Measurements from ENCODE around the gene UACA. TPM values are rescaled to one million over a fixed set of nuclear protein-coding genes. Genes with fewer than 3 reads are reported as not detected.
"Not testable (repeated sequence)": the region's sequence is repeated elsewhere in the genome, so short reads cannot be mapped to it uniquely, and the experiment has no call there.

Gene UACA
- total RNA-seq, 3 donors from 2014 or later (not counting 1 experiment from before 2014, with no cell fraction given): 1.1 to 3.1 (median 2.1) TPM

- Mint-ChIP-seq H3K9me3 (no peaks in the 10 kb centered on the region), H3K36me3 (no peaks in the 10 kb centered on the region), H3K27ac (no peak overlapping the region), H3K4me1 (peaks cover 5 to 17% of the 10 kb centered on the region in 2 donors), H3K27me3 (ENCODE audit: low read depth in 2 of 2) (peaks cover 0 to 8% of the 10 kb centered on the region in 2 donors), H3K4me3 (no peak overlapping the region)
- TF ChIP-seq, protein P1, sequence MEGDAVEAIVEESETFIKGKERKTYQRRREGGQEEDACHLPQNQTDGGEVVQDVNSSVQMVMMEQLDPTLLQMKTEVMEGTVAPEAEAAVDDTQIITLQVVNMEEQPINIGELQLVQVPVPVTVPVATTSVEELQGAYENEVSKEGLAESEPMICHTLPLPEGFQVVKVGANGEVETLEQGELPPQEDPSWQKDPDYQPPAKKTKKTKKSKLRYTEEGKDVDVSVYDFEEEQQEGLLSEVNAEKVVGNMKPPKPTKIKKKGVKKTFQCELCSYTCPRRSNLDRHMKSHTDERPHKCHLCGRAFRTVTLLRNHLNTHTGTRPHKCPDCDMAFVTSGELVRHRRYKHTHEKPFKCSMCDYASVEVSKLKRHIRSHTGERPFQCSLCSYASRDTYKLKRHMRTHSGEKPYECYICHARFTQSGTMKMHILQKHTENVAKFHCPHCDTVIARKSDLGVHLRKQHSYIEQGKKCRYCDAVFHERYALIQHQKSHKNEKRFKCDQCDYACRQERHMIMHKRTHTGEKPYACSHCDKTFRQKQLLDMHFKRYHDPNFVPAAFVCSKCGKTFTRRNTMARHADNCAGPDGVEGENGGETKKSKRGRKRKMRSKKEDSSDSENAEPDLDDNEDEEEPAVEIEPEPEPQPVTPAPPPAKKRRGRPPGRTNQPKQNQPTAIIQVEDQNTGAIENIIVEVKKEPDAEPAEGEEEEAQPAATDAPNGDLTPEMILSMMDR (IDR thresholded peaks at IDR 0.05): no peak
- DNase-seq (no peak), ATAC-seq (no peak)
- WGBS (ENCODE audit: insufficient coverage): 32% methylated on average over 2 of the region's 3 CpGs
- no peak overlapping the region for H3K27ac ChIP-seq (ENCODE audit: low read length)
- no peaks in the 10 kb centered on the region for H3K27me3 ChIP-seq (ENCODE audit: control insufficient read depth, insufficient read depth, low read length)
- intact Hi-C loops (cut with micrococcal nuclease): no loop called here
- H3K36me3 ChIP-seq (ENCODE audit: control insufficient read depth, insufficient read depth, low read length): no peaks in the 10 kb centered on the region
- H3K4me3 ChIP-seq (ENCODE audit: low read length): no peak overlapping the region
- H3K4me1 ChIP-seq (ENCODE audit: control insufficient read depth, insufficient read depth, low read length): no peaks in the 10 kb centered on the region
- H3K9me3 ChIP-seq (ENCODE audit: control insufficient read depth, insufficient read depth, low read length): no peaks in the 10 kb centered on the region
These were observed 15.0 kb downstream of the UACA start for GRCh38 chr15:70748281-70748747.

DNA sequence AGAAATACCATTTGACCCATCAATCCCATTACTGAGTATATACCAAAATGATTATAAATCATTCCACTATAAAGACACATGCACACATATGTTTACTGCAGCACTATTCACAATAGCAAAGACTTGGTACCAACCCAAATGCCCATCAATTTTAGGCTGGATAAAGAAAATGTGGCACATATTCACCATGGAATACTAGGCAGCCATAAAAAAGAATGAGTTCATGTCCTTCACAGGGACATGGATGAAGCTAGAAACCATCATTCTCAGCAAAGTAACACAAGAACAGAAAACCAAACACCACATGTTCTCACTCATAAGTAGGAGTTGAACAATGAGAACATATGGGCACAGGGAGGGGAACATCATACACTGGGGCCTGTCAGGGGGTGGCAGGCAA lies 16.8 kb downstream of the UACA start:
- H3K4me3 ChIP-seq (ENCODE audit: low read length); H3K9me3 ChIP-seq (ENCODE audit: control insufficient read depth, insufficient read depth, low read length); H3K36me3 Mint-ChIP-seq; H3K27me3 Mint-ChIP-seq (ENCODE audit: low read depth in 2 of 2); intact Hi-C loops (cut with micrococcal nuclease); H3K27ac Mint-ChIP-seq; H3K9me3 Mint-ChIP-seq; H3K27ac ChIP-seq (ENCODE audit: low read length); H3K4me1 ChIP-seq (ENCODE audit: control insufficient read depth, insufficient read depth, low read length); ATAC-seq; H3K4me3 Mint-ChIP-seq; H3K27me3 ChIP-seq (ENCODE audit: control insufficient read depth, insufficient read depth, low read length); H3K36me3 ChIP-seq (ENCODE audit: control insufficient read depth, insufficient read depth, low read length); DNase-seq: not testable (repeated sequence)
- peaks cover 12% of the 10 kb centered on the region in 2 donors for H3K4me1 Mint-ChIP-seq

GRCh38 chr15:70742928-70743327 lies 20.4 kb downstream of the UACA start:
- H3K4me3 Mint-ChIP-seq: no peak overlapping the region
- Histone ChIP-seq H3K27me3 (ENCODE audit: control insufficient read depth, insufficient read depth, low read length) (no peaks in the 10 kb centered on the region), H3K9me3 (ENCODE audit: control insufficient read depth, insufficient read depth, low read length) (no peaks in the 10 kb centered on the region), H3K27ac (ENCODE audit: low read length) (no peak overlapping the region), H3K4me1 (ENCODE audit: control insufficient read depth, insufficient read depth, low read length) (no peaks in the 10 kb centered on the region), H3K36me3 (ENCODE audit: control insufficient read depth, insufficient read depth, low read length) (no peaks in the 10 kb centered on the region), H3K4me3 (ENCODE audit: low read length) (no peak overlapping the region)
- ATAC-seq (no peak), DNase-seq (no peak)
- H3K4me1 Mint-ChIP-seq: peaks cover 12% of the 10 kb centered on the region in 2 donors
- H3K36me3 Mint-ChIP-seq: no peaks in the 10 kb centered on the region
- H3K9me3 Mint-ChIP-seq: no peaks in the 10 kb centered on the region
- intact Hi-C loops (cut with micrococcal nuclease): no loop called here
- TF ChIP-seq, protein P1 (IDR thresholded peaks at IDR 0.05): no peak
- 24% methylated on average over 3 of the region's 3 CpGs for WGBS (ENCODE audit: insufficient coverage)
- H3K27me3 Mint-ChIP-seq (ENCODE audit: low read depth in 2 of 2): peaks cover 3 to 7% of the 10 kb centered on the region in 2 donors
- H3K27ac Mint-ChIP-seq: no peak overlapping the region

DNA sequence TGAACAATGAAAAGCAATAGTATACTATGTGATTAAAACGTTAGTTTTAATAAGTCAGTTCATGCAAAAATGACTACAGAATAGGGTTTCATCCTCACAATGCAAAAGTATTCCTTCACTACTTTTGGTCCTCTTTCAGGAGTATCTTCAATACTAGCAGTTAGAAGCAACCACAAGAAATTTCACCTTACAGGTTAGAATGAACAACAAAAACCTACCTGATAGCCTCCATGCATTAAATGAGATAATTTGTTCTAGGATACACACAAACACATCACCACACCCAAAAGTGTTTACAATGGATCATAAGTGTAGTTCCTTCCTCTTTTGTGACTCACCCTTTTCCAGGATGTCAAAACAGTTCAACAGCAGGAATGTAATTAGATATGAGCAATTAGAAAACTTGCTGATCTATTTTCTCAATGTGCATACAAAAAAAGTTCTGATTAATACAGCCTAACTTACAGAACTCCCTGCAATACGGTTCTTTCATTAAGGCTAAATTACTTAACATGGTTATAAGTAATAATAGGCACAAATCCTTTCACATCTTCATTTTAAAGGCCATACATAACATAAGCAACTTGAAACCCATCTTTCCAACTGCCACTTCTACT lies 21.6 kb downstream of the UACA start:
- Histone ChIP-seq H3K4me3 (ENCODE audit: low read length) (no peak overlapping the region), H3K4me1 (ENCODE audit: control insufficient read depth, insufficient read depth, low read length) (no peaks in the 10 kb centered on the region), H3K36me3 (ENCODE audit: control insufficient read depth, insufficient read depth, low read length) (no peaks in the 10 kb centered on the region), H3K9me3 (ENCODE audit: control insufficient read depth, insufficient read depth, low read length) (no peaks in the 10 kb centered on the region), H3K27ac (ENCODE audit: low read length) (no peak overlapping the region), H3K27me3 (ENCODE audit: control insufficient read depth, insufficient read depth, low read length) (no peaks in the 10 kb centered on the region)
- ATAC-seq (no peak), DNase-seq (no peak)
- Mint-ChIP-seq H3K27me3 (ENCODE audit: low read depth in 2 of 2) (peaks cover 2 to 7% of the 10 kb centered on the region in 2 donors), H3K4me3 (no peak overlapping the region), H3K27ac (no peak overlapping the region), H3K9me3 (no peaks in the 10 kb centered on the region), H3K36me3 (no peaks in the 10 kb centered on the region), H3K4me1 (peaks cover 12% of the 10 kb centered on the region in 2 donors)
- intact Hi-C loops (cut with micrococcal nuclease): no loop called here
- no CpG with 5 or more reads among the region's 2 CpGs for whole genome bisulfite sequencing (ENCODE audit: insufficient coverage)
- TF ChIP-seq, protein P1 (IDR thresholded peaks at IDR 0.05): no peak
